Naive thymus-derived CD8-positive, alpha-beta T cell (primary cell): ENCODE results near the gene ISM2. TPM values are rescaled to one million over a fixed set of nuclear protein-coding genes. Genes with fewer than 3 reads are reported as not detected.

Experiments used
- ATAC-seq, 2 donors: fragments of 150-1000 bp; cut with Tn5 transposase in 1 of 2; sonication (Bioruptor Pico), chemical (Tn5 transposase) in 1 of 2; 1 replicate in 1 of 2; 2 replicates in 1 of 2; pipeline ENCODE4 v1.10.0; 2021; ENCODE audit warnings: mild to moderate bottlenecking in 2 of 2, moderate library complexity in 2 of 2
- POLR2A ChIA-PET: fragments of 350-600 bp; sonication (Branson Sonifier 250); formaldehyde crosslinking; loops from one replicate; lab custom pipeline; 2021; ENCODE audit warnings: antibody characterized with exemption; lab: Charles Lee
- DNase-seq, 10 donors: peaks; one replicate each; pipeline versions ENCODE4 v3.0.0 to v3.0.0-alpha.2; 2020 to 2022
- H3K27ac Mint-ChIP-seq, 10 donors: one replicate each; pipeline ENCODE4 v1.8.0; 2020 to 2022; ENCODE audit warnings: mild to moderate bottlenecking in 10 of 10, mixed read lengths in 10 of 10, moderate library complexity in 4 of 10, inconsistent platforms in 1 of 10
- H3K27me3 Mint-ChIP-seq, 5 donors: one replicate each; pipeline ENCODE4 v1.8.0; 2021 to 2022; ENCODE audit warnings: mixed read lengths in 5 of 5
- H3K36me3 Mint-ChIP-seq, 3 donors: one replicate each; pipeline ENCODE4 v1.8.0; 2020 to 2022; ENCODE audit warnings: mixed read lengths in 3 of 3, mild to moderate bottlenecking in 2 of 3, inconsistent platforms in 1 of 3
- H3K4me1 Mint-ChIP-seq, 4 donors: one replicate each; pipeline ENCODE4 v1.8.0; 2021 to 2022; ENCODE audit warnings: mixed read lengths in 4 of 4
- H3K4me3 Mint-ChIP-seq, 10 donors: one replicate each; pipeline ENCODE4 v1.8.0; 2020 to 2022; ENCODE audit warnings: mild to moderate bottlenecking in 10 of 10, mixed read lengths in 10 of 10, moderate library complexity in 6 of 10, inconsistent platforms in 1 of 10
- H3K9me3 Mint-ChIP-seq, 9 donors: one replicate each; pipeline ENCODE4 v1.8.0; 2020 to 2022; ENCODE audit warnings: mixed read lengths in 9 of 9, mild to moderate bottlenecking in 3 of 9, inconsistent platforms in 1 of 9, moderate library complexity in 1 of 9
- polyA plus RNA-seq, 3 donors: library from polyadenylated mRNA; unstranded; fragments of 300-500 nt; fragmentation: Illumina TruSeq; gene quantifications; one replicate each; pipeline ENCODE4 v1.2.3, GENCODE V29; 2021
- total RNA-seq, 8 experiments: library from RNA in 2 of 8; stranded (reverse) in 2 of 8; gene quantifications; one replicate each; pipeline ENCODE4 v1.2.3 and lab custom pipeline; 2021 to 2026

Gene ISM2
- total and polyA plus RNA-seq, 5 experiments from 2014 or later, result not detected

DNA sequence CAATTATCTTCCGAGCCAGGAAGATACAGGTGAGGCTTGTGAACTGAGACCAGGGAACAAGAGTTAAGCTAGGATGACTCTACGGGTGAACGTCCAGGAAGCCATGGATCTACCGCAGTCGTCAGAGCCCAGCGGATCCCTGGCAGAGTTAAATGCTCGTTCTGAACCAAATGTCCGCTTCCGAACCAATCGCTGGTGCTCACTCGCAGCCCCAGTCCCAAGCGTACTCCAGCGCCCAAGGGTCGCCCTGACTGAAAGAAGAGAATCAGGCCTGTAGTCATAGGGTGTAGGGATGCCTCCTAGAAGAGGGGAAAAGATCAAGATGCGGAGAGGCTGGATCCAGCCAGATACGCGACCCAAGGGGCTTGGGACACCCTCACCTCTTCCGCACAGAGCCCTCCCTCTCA, 41.5 kb downstream of the ISM2 start:
- ATAC-seq, result peak in 1 of 2 donors; percentile 11
- POLR2A ChIA-PET, result interaction anchor here (1.4 to 4.4 kb wide), 4 partner anchors 80 to 495 kb away, joined by 3 to 20 read pairs (median 6); partner anchors contain the start of genes ALKBH1, GSTZ1, POMT2 and SAMD15
- no peaks in the 10 kb centered on the region for H3K9me3 Mint-ChIP-seq
- no peak for DNase-seq
- peaks cover 21 to 59% (median 53%) of the 10 kb centered on the region in 4 donors for H3K4me1 Mint-ChIP-seq
- H3K4me3 Mint-ChIP-seq, result peak overlapping the region; percentile 97 to 100 (median 100)
- H3K27ac Mint-ChIP-seq, result peak overlapping the region; percentile 82 to 100 (median 99)
- peaks cover 10 to 50% (median 12%) of the 10 kb centered on the region in 3 donors for H3K36me3 Mint-ChIP-seq
- H3K27me3 Mint-ChIP-seq, result no peaks in the 10 kb centered on the region

DNA sequence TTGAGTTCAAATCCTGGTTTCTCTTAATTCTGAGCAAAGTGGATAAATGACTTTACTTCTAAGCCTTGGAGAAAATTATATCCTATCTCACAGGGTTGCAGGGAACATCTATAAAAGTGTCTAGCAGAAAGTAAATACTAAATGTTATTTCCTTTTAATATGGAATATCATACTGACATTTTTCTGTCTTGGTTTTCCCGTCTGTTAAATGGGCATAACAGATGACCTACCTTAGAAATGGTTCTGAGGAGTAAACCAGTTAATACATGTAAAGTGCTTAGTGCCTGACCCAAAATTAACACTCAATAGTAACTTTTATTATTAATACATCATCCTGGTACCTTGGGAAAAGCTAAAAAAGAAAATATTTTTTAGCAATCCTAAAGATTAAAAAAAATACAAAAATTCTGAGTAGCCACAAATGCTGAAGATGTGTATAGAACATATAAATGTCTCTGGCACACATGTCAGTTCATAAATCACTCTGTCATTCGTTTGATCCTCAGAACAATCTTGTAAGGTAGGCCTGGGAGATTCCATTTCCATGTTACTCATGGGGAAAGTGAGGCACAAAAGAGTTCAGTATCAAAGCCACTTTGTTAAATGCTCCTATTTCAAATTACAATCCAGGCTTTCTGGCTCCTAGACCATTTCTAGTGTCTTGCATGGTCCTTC, 42.5 kb downstream of the ISM2 start:
- ATAC-seq (no peak), DNase-seq (no peak)
- POLR2A ChIA-PET, result interaction anchor here (1.4 to 4.4 kb wide), 3 partner anchors 79 to 252 kb away, joined by 5 to 20 read pairs (median 6); partner anchors contain the start of genes ALKBH1, GSTZ1, POMT2 and SAMD15
- H3K27me3 Mint-ChIP-seq, result no peaks in the 10 kb centered on the region
- H3K9me3 Mint-ChIP-seq, result no peaks in the 10 kb centered on the region
- peak overlapping the region in 5 of 10 donors; percentile 82 to 99 (median 99) for H3K27ac Mint-ChIP-seq
- peak overlapping the region in 9 of 10 donors; percentile 97 to 100 (median 100) for H3K4me3 Mint-ChIP-seq
- peaks cover 21 to 51% (median 48%) of the 10 kb centered on the region in 4 donors for H3K4me1 Mint-ChIP-seq
- H3K36me3 Mint-ChIP-seq, result peaks cover 12 to 50% (median 15%) of the 10 kb centered on the region in 3 donors

DNA sequence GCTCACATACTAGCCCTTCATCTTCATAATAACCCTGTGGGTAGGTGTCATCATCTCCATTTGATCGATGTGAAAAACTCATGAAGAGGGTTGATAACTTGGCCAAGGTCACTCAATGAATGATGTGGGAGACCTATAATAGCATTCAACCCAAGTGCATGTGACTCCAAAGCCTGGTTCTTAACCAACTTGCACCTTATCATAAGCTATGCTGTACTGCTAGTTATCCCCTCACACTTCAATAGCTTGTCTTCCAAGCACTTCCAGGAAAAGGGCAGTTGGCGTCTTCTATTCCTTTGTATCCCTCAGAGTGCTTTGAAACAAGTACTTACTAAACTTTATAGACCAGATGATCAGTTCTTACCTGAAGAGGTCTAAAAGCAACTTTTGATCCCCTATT, 56.4 kb downstream of the ISM2 start:
- no peaks in the 10 kb centered on the region for H3K9me3 Mint-ChIP-seq
- DNase-seq, result no peak
- no peaks in the 10 kb centered on the region for H3K27me3 Mint-ChIP-seq
- H3K4me3 Mint-ChIP-seq, result no peak overlapping the region
- POLR2A ChIA-PET, result no interaction called here
- H3K36me3 Mint-ChIP-seq, result peaks cover 1 to 76% (median 34%) of the 10 kb centered on the region in 3 donors
- no peak overlapping the region for H3K27ac Mint-ChIP-seq
- H3K4me1 Mint-ChIP-seq, result no peaks in the 10 kb centered on the region
- no peak for ATAC-seq

DNA sequence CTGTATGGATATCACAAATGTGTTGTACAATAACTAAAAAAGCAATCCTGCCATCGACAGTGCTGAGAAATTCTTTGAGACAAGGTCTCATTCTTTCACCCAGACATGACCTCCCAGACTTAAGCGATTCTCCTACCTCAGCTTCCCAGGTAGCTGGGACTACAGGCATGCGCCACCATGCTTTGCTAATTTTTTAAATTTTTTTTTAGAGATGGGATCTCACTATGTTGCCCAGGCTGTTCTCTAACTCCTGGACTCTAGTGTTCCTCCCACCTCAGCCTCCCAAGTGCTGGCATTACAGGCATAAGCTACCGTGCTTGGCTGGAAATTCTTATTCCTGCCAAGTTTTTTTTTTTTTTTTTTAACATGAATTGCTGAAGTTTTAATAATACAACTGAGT, 58.8 kb downstream of the ISM2 start:
- H3K27me3 Mint-ChIP-seq, result no peaks in the 10 kb centered on the region
- no peaks in the 10 kb centered on the region for H3K9me3 Mint-ChIP-seq
- H3K4me1 Mint-ChIP-seq, result no peaks in the 10 kb centered on the region
- ATAC-seq, result no peak
- peaks cover 16 to 83% (median 43%) of the 10 kb centered on the region in 3 donors for H3K36me3 Mint-ChIP-seq
- no peak for DNase-seq
- H3K27ac Mint-ChIP-seq, result no peak overlapping the region
- no peak overlapping the region for H3K4me3 Mint-ChIP-seq
- POLR2A ChIA-PET, result no interaction called here

DNA sequence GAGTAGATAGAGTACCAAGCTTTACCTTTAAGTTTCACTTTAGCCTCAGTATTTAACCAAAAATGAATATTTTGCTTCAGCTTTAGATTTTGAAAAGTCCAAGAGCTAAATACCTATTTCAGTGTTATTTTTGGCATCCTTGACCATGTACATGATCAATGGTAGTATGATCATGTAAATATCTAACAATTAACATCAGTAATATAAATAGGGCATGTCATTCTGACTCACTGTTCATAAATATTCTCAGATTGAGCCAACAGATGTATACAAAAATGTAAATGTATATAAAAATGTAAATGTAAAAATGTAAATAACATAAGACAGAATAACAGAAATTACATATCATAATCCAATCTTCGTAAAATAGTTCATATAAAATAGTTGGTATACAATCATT, 60.0 kb downstream of the ISM2 start:
- Mint-ChIP-seq H3K4me3 (no peak overlapping the region), H3K27me3 (no peaks in the 10 kb centered on the region), H3K4me1 (no peaks in the 10 kb centered on the region), H3K9me3 (no peaks in the 10 kb centered on the region), H3K36me3 (peaks cover 17 to 84% (median 44%) of the 10 kb centered on the region in 3 donors), H3K27ac (no peak overlapping the region)
- no peak for DNase-seq
- ATAC-seq, result no peak
- POLR2A ChIA-PET, result no interaction called here

DNA sequence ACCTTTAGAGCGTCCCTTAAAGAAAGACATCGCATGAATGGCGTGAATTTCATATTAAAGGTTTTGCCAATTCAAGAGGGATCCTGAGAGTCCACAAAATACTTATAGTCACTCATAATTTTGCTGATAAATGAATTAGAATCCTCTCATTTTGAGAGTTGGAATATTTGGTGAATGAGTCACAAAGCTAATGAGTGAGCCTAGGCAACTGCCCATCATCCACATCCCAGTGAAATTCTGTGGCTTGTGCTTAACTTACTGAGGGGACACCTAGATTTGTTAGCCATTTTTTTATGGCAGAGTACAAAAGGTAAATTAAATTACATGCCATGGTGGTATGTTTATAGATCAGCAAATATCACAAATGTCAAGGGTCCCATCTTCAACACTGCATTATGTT, 62.6 kb downstream of the ISM2 start:
- no peak overlapping the region for H3K4me3 Mint-ChIP-seq
- POLR2A ChIA-PET, result no interaction called here
- no peak overlapping the region for H3K27ac Mint-ChIP-seq

DNA sequence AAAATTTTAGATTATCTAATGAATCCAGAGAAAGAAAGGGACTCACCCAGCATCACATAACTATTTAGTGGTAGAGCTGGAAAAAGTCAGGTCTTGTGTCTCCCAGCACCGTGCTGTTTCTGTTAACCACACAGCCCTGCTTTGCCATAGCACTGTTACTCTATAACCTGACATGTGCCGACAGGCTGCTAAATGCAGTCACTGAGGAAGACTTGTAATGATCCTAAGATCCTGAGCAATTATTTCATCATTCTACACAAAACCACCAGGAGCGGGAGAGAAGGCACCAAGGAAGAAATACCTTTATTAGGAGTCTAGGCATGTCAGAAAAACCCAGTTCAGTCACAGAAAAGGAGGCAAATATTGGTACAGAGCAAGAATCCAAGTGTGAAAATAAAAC, 72.2 kb downstream of the ISM2 start:
- Mint-ChIP-seq H3K27me3 (no peaks in the 10 kb centered on the region), H3K36me3 (peaks cover 49 to 99% (median 73%) of the 10 kb centered on the region in 3 donors), H3K4me3 (no peak overlapping the region), H3K4me1 (no peaks in the 10 kb centered on the region), H3K9me3 (peaks cover 0 to 15% (median 0%) of the 10 kb centered on the region in 9 donors), H3K27ac (no peak overlapping the region)
- POLR2A ChIA-PET, result no interaction called here
- DNase-seq, result no peak
- no peak for ATAC-seq

More for the DNA sequence above, 62.6 kb downstream of the ISM2 start:
- DNase-seq (no peak), ATAC-seq (no peak)
- H3K36me3 Mint-ChIP-seq, result peaks cover 21 to 78% (median 32%) of the 10 kb centered on the region in 3 donors
- H3K27me3 Mint-ChIP-seq, result no peaks in the 10 kb centered on the region
- no peaks in the 10 kb centered on the region for H3K4me1 Mint-ChIP-seq
- no peaks in the 10 kb centered on the region for H3K9me3 Mint-ChIP-seq

DNA sequence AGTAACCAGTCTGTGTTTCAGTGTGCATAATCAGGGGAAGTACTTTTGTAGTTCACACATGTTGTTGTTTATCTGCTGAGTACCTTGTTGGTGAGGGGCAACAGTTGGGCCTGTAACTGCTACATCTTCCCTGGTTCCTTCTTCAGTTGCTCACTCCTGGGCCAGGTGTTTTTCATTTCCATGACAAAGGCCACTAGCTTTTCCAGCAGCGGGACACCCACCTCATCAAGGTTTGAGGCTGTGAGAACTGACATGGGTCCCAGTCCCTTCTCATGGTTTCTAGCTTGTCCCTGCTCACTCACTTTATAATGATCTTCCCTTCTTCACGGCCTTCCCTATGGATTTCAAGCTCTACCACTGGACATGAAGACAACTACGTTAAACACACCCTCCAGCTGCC, 73.8 kb downstream of the ISM2 start:
- Mint-ChIP-seq H3K9me3 (peaks cover 0 to 31% (median 7%) of the 10 kb centered on the region in 9 donors), H3K36me3 (peaks cover 55 to 87% (median 83%) of the 10 kb centered on the region in 3 donors), H3K27me3 (no peaks in the 10 kb centered on the region), H3K4me1 (no peaks in the 10 kb centered on the region), H3K4me3 (no peak overlapping the region), H3K27ac (no peak overlapping the region)
- ATAC-seq (no peak), DNase-seq (no peak)
- POLR2A ChIA-PET, result no interaction called here

Other genes with a start within 250 kb of the ISM2 start
- gene NGB, start 227.6 kb downstream of the ISM2 start, total RNA-seq, result not detected
- gene NGB, start 227.6 kb downstream of the ISM2 start, polyA plus RNA-seq, result not detected
- 10 to 100 TPM; 11.4 to 13.9 TPM for gene POMT2, start 177.9 kb downstream of the ISM2 start, total RNA-seq
- gene POMT2, start 177.9 kb downstream of the ISM2 start, polyA plus RNA-seq, result under 1 TPM; 0.25 to 0.50 (median 0.40) TPM
- 10 to 100 TPM; 17.9 to 19.6 TPM for gene GSTZ1, start 177.8 kb downstream of the ISM2 start, total RNA-seq
- gene GSTZ1, start 177.8 kb downstream of the ISM2 start, polyA plus RNA-seq, result 10 to 100 TPM in 1 of 3 donors, 1 to 10 TPM in 2; 8.0 to 10.0 (median 9.9) TPM
- gene TMED8, start 121.7 kb downstream of the ISM2 start, total RNA-seq, result 1 to 10 TPM; 7.8 to 8.0 TPM
- 1 to 10 TPM; 1.8 to 3.0 (median 2.1) TPM for gene TMED8, start 121.7 kb downstream of the ISM2 start, polyA plus RNA-seq
- under 1 TPM in 1 of 2 experiments, not detected in 1; 0.44 TPM for gene SAMD15, start 121.4 kb downstream of the ISM2 start, total RNA-seq
- under 1 TPM in 1 of 3 donors, not detected in 2; 0.07 TPM for gene SAMD15, start 121.4 kb downstream of the ISM2 start, polyA plus RNA-seq
- gene NOXRED1, start 75.3 kb downstream of the ISM2 start, total RNA-seq, result 1 to 10 TPM; 1.6 to 1.9 TPM
- under 1 TPM in 1 of 3 donors, not detected in 2; 0.09 TPM for gene NOXRED1, start 75.3 kb downstream of the ISM2 start, polyA plus RNA-seq
- gene VIPAS39, start 41.2 kb downstream of the ISM2 start, total RNA-seq, result 10 to 100 TPM; 20.2 to 23.1 TPM
- 10 to 100 TPM in 2 of 3 donors, 1 to 10 TPM in 1; 6.1 to 11.1 (median 10.8) TPM for gene VIPAS39, start 41.2 kb downstream of the ISM2 start, polyA plus RNA-seq
- gene AHSA1, start 40.7 kb downstream of the ISM2 start, total RNA-seq, result 100 to 1,000 TPM; 105 to 114 TPM
- 100 to 1,000 TPM; 112 to 171 (median 123) TPM for gene AHSA1, start 40.7 kb downstream of the ISM2 start, polyA plus RNA-seq
- gene SPTLC2, start 117.8 kb upstream of the ISM2 start, total RNA-seq, result 10 to 100 TPM; 22.6 to 26.0 TPM
- gene SPTLC2, start 117.8 kb upstream of the ISM2 start, polyA plus RNA-seq, result 10 to 100 TPM; 10.0 to 11.8 (median 11.2) TPM
- 10 to 100 TPM; 19.0 to 20.8 TPM for gene ALKBH1, start 209.2 kb upstream of the ISM2 start, total RNA-seq
- 1 to 10 TPM; 3.9 to 7.0 (median 4.4) TPM for gene ALKBH1, start 209.2 kb upstream of the ISM2 start, polyA plus RNA-seq
- gene SLIRP, start 209.3 kb upstream of the ISM2 start, total RNA-seq, result 10 to 100 TPM; 44.8 to 55.0 TPM
- gene SLIRP, start 209.3 kb upstream of the ISM2 start, polyA plus RNA-seq, result 100 to 1,000 TPM; 235 to 244 (median 240) TPM